GM12892 (cell line): ENCODE data around the gene BMPR2.

Experiments
- POLR2A ChIP-seq: IDR thresholded peaks from 2 replicates; pipeline ENCODE4 v1.6.1; 2011; ENCODE audit warnings: low read depth, low read length, control low read depth
- TAF1 ChIP-seq: IDR thresholded peaks from 2 replicates; pipeline ENCODE4 v1.6.1; 2011; ENCODE audit warnings: low read depth, mild to moderate bottlenecking, control low read depth, low read length, borderline replicate concordance

DNA sequence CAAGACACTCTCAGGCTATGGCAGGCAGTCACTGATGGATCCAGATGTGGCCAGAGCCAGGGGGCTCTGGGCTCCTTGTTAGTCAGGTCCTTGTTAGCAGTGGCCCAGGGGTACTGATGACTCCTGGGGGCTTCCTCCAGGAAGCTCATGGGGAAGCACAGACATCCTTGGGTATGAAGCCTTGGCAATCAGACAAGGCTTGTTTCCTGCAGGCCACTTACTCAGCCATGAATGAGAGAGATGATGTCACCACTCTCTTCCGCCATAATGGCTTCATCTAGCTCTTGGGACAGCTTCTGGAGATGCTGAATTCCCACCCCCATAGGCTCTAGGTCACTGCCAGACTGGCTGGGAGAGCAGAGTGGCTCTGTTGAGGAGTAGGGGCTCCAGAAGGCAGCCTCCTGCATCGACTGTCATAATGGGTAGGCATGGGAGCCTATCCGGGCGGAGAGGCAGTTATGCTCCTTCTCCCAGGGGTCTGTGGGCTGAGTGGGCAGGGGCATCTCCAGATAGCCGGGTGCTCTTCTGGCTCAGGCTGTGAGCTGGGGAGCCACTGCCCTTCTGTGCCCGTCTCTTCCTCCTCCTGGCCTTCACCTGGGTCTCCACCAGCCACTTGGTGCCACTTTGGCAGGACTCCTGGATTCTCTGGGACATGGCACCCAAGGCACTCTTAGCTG, 40.2 kb upstream of the BMPR2 start:
- TF ChIP-seq POLR2A = no peak
- no peak for TF ChIP-seq TAF1
